ACC112 (cell line): Measurements from ENCODE around the gene SERPINB6.

Source experiments
- H2AFZ ChIP-seq: fragments of 200-600 bp; sonication (generic); one replicate; pipeline ENCODE4 v1.6.0; 2017; ENCODE audit warnings: antibody characterized with exemption, low read length; ENCODE audit not compliant: unreplicated experiment
- H3K27ac ChIP-seq: fragments of 200-600 bp; sonication (generic); 2 replicates; pipeline ENCODE4 v1.5.1; 2014; ENCODE audit warnings: low read depth, mild to moderate bottlenecking, antibody characterized with exemption, low read length, moderate library complexity
- H3K27me3 ChIP-seq: fragments of 200-600 bp; sonication (generic); 2 replicates; pipeline ENCODE4 v1.6.1; 2014; ENCODE audit warnings: mild to moderate bottlenecking, antibody characterized with exemption, low read length, moderate library complexity, mixed read lengths; ENCODE audit not compliant: insufficient read depth
- H3K36me3 ChIP-seq: fragments of 200-600 bp; sonication (generic); 2 replicates; pipeline ENCODE4 v1.6.1; 2016; ENCODE audit warnings: mild to moderate bottlenecking, antibody characterized with exemption, low read length, moderate library complexity, mixed read lengths; ENCODE audit not compliant: insufficient read depth
- H3K4me1 ChIP-seq: fragments of 200-600 bp; sonication (generic); one replicate; pipeline ENCODE4 v1.6.1; 2016; ENCODE audit warnings: low read length, mixed read lengths; ENCODE audit not compliant: insufficient read depth, unreplicated experiment, control insufficient read depth
- H3K4me3 ChIP-seq: fragments of 200-600 bp; sonication (generic); 2 replicates; pipeline ENCODE4 v1.5.1; 2014; ENCODE audit warnings: mild to moderate bottlenecking, low read depth, low read length
- H3K79me2 ChIP-seq: fragments of 200-600 bp; sonication (generic); one replicate; pipeline ENCODE4 v1.6.0; 2016; ENCODE audit warnings: low read length; ENCODE audit not compliant: control insufficient read depth, unreplicated experiment, insufficient read depth

SERPINB6 gene

GRCh38 chr6:2967936-2968335 is 3.4 kb downstream of the SERPINB6 start:
- peaks cover 16% of the 10 kb centered on the region for H3K4me1 ChIP-seq
- H3K79me2 ChIP-seq: peaks cover 75% of the 10 kb centered on the region
- H2AFZ ChIP-seq: no peak overlapping the region
- H3K36me3 ChIP-seq: no peaks in the 10 kb centered on the region
- H3K27me3 ChIP-seq: no peaks in the 10 kb centered on the region
- no peak overlapping the region for H3K4me3 ChIP-seq
- H3K27ac ChIP-seq: no peak overlapping the region

GRCh38 chr6:2966347-2966746 is 5.0 kb downstream of the SERPINB6 start:
- Histone ChIP-seq H3K36me3 (no peaks in the 10 kb centered on the region), H3K4me3 (no peak overlapping the region), H3K79me2 (peaks cover 81% of the 10 kb centered on the region), H3K4me1 (peaks cover 8% of the 10 kb centered on the region), H3K27ac (no peak overlapping the region), H2AFZ (no peak overlapping the region), H3K27me3 (no peaks in the 10 kb centered on the region)

GRCh38 chr6:2964793-2965505 is 6.4 kb downstream of the SERPINB6 start:
- Histone ChIP-seq H2AFZ (no peak overlapping the region), H3K36me3 (no peaks in the 10 kb centered on the region), H3K79me2 (peaks cover 81% of the 10 kb centered on the region)

GRCh38 chr6:2963756-2964155 is 7.6 kb downstream of the SERPINB6 start:
- no peak overlapping the region for H3K4me3 ChIP-seq

More at GRCh38 chr6:2964793-2965505, 6.4 kb downstream of the SERPINB6 start:
- Histone ChIP-seq H3K4me1 (peaks cover 15% of the 10 kb centered on the region), H3K4me3 (no peak overlapping the region), H3K27ac (no peak overlapping the region), H3K27me3 (no peaks in the 10 kb centered on the region)

GRCh38 chr6:2962636-2963035 is 8.7 kb downstream of the SERPINB6 start:
- H3K27ac ChIP-seq: no peak overlapping the region
- no peak overlapping the region for H2AFZ ChIP-seq
- H3K79me2 ChIP-seq: peaks cover 85% of the 10 kb centered on the region
- peaks cover 17% of the 10 kb centered on the region for H3K4me1 ChIP-seq
- peaks cover 4% of the 10 kb centered on the region; the same call in 1 of the 2 replicates for H3K36me3 ChIP-seq
- no peak overlapping the region for H3K4me3 ChIP-seq
- H3K27me3 ChIP-seq: no peaks in the 10 kb centered on the region

More at GRCh38 chr6:2963756-2964155, 7.6 kb downstream of the SERPINB6 start:
- peaks cover 17% of the 10 kb centered on the region for H3K4me1 ChIP-seq
- peaks cover 85% of the 10 kb centered on the region for H3K79me2 ChIP-seq
- H2AFZ ChIP-seq: no peak overlapping the region
- no peaks in the 10 kb centered on the region for H3K27me3 ChIP-seq
- H3K36me3 ChIP-seq: peaks cover 3% of the 10 kb centered on the region; the same call in 1 of the 2 replicates
- H3K27ac ChIP-seq: no peak overlapping the region

GRCh38 chr6:2962004-2962403 is 9.4 kb downstream of the SERPINB6 start:
- Histone ChIP-seq H3K4me3 (no peak overlapping the region), H2AFZ (no peak overlapping the region), H3K36me3 (peaks cover 4% of the 10 kb centered on the region; the same call in 1 of the 2 replicates), H3K27me3 (no peaks in the 10 kb centered on the region), H3K79me2 (peaks cover 87% of the 10 kb centered on the region), H3K4me1 (peaks cover 17% of the 10 kb centered on the region), H3K27ac (no peak overlapping the region)

GRCh38 chr6:2961506-2961905 is 9.9 kb downstream of the SERPINB6 start:
- Histone ChIP-seq H3K4me3 (no peak overlapping the region), H3K27ac (0 out of 2 replicates have a peak overlapping the region, but pooled peaks have one; percentile 53), H3K36me3 (peaks cover 4% of the 10 kb centered on the region; the same call in 1 of the 2 replicates), H3K4me1 (peaks cover 14% of the 10 kb centered on the region), H2AFZ (no peak overlapping the region), H3K79me2 (peaks cover 85% of the 10 kb centered on the region), H3K27me3 (no peaks in the 10 kb centered on the region)

GRCh38 chr6:2960935-2961334 is 10.4 kb downstream of the SERPINB6 start:
- Histone ChIP-seq H3K4me1 (peaks cover 14% of the 10 kb centered on the region), H3K27me3 (no peaks in the 10 kb centered on the region), H3K36me3 (peaks cover 8% of the 10 kb centered on the region; the same call in 1 of the 2 replicates), H3K27ac (peak overlapping the region; percentile 53), H3K4me3 (no peak overlapping the region), H3K79me2 (peaks cover 84% of the 10 kb centered on the region), H2AFZ (no peak overlapping the region)

- peak overlapping the region; percentile 53 for H3K27ac ChIP-seq
- no peaks in the 10 kb centered on the region for H3K27me3 ChIP-seq
- H3K4me1 ChIP-seq: peaks cover 14% of the 10 kb centered on the region
- H3K36me3 ChIP-seq: peaks cover 8% of the 10 kb centered on the region; the same call in 1 of the 2 replicates
- peaks cover 79% of the 10 kb centered on the region for H3K79me2 ChIP-seq
- no peak overlapping the region for H2AFZ ChIP-seq
- no peak overlapping the region for H3K4me3 ChIP-seq
Observed at GRCh38 chr6:2959909-2960719, 11.3 kb downstream of the SERPINB6 start.

GRCh38 chr6:2958776-2959175 is 12.6 kb downstream of the SERPINB6 start:
- H3K4me1 ChIP-seq: peaks cover 14% of the 10 kb centered on the region
- H3K27ac ChIP-seq: no peak overlapping the region
- no peak overlapping the region for H3K4me3 ChIP-seq
- peaks cover 8% of the 10 kb centered on the region; the same call in 1 of the 2 replicates for H3K36me3 ChIP-seq
- H2AFZ ChIP-seq: no peak overlapping the region
- no peaks in the 10 kb centered on the region for H3K27me3 ChIP-seq
- peaks cover 71% of the 10 kb centered on the region for H3K79me2 ChIP-seq
